Measurements from ENCODE around the gene C3orf18.

DNA sequence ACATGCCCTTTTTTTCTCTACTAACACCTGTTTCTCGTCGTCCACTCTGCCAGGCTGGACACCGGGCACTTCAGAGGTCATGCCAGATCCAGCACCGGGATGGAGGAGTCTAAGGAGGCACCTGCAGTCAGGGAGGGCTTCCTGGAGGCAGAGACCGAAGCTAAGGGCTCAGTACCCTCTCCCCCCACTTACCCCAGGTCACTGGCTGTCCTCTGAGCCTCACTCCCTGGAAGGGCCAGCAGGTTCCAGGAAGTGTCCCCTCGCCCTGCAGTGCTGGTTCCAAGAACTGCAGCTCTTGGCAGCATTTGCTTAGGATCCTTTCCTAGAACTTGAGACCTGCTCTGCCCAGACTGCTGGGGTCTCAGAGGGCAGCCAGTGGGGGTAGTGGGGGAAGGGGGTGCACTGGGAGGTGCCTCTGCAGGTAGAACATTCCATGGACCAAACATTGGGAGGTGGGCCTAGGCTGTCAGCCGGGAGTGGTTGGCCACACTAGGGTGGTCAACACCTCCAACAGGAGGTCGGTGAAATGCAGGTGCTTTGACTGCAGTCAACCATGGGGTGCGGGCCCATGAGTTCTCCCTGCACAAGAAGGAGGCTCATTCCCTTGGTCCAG is 32.7 kb upstream of the C3orf18 start:
- TF ChIP-seq, protein P1, sequence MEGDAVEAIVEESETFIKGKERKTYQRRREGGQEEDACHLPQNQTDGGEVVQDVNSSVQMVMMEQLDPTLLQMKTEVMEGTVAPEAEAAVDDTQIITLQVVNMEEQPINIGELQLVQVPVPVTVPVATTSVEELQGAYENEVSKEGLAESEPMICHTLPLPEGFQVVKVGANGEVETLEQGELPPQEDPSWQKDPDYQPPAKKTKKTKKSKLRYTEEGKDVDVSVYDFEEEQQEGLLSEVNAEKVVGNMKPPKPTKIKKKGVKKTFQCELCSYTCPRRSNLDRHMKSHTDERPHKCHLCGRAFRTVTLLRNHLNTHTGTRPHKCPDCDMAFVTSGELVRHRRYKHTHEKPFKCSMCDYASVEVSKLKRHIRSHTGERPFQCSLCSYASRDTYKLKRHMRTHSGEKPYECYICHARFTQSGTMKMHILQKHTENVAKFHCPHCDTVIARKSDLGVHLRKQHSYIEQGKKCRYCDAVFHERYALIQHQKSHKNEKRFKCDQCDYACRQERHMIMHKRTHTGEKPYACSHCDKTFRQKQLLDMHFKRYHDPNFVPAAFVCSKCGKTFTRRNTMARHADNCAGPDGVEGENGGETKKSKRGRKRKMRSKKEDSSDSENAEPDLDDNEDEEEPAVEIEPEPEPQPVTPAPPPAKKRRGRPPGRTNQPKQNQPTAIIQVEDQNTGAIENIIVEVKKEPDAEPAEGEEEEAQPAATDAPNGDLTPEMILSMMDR (IDR thresholded peaks at IDR 0.05) = no peak
- TF ChIP-seq POLR2A (IDR thresholded peaks at IDR 0.05; ENCODE audit: low read depth) (no peak), POLR2AphosphoS5 (IDR thresholded peaks at IDR 0.05) (no peak)

Data from esophagus muscularis mucosa (tissue), 3 donors.